Astrocyte (in vitro differentiated cells and primary cell): ENCODE measurements around the gene DISP1. TPM values are rescaled to one million over a fixed set of nuclear protein-coding genes. Genes with fewer than 3 reads are reported as not detected.

Experiments used
- DNase-seq: peaks from one replicate; pipeline ENCODE4 v3.0.0-alpha.2; 2010; ENCODE audit warnings: low read depth
- FAIRE-seq: peaks from 2 replicates; lab custom pipeline; 2011; peaks lifted over from hg19 to GRCh38; lab: Jason Lieb, UNC
- H2AFZ ChIP-seq: 2 replicates; pipeline ENCODE4 v1.6.0; 2012; ENCODE audit warnings: low read depth, low read length, inconsistent platforms
- H3K27ac ChIP-seq: 2 replicates; pipeline ENCODE4 v1.5.1; 2011; ENCODE audit warnings: low read depth, low read length, inconsistent platforms
- H3K27me3 ChIP-seq: 2 replicates; pipeline ENCODE4 v1.6.0; 2011; ENCODE audit warnings: low read length, inconsistent platforms; ENCODE audit not compliant: insufficient read depth
- H3K36me3 ChIP-seq: 2 replicates; pipeline ENCODE4 v1.5.1; 2011; ENCODE audit warnings: low read length, inconsistent platforms; ENCODE audit not compliant: insufficient read depth
- H3K4me1 ChIP-seq: 2 replicates; pipeline ENCODE4 v1.5.1; 2011; ENCODE audit warnings: low read length, inconsistent platforms; ENCODE audit not compliant: insufficient read depth
- H3K4me2 ChIP-seq: 2 replicates; pipeline ENCODE4 v1.6.0; 2012; ENCODE audit warnings: low read length, inconsistent platforms
- H3K4me3 ChIP-seq: 2 replicates; pipeline ENCODE4 v1.5.1; 2011; ENCODE audit warnings: low read depth, mild to moderate bottlenecking, low read length, inconsistent platforms; ENCODE audit not compliant: insufficient read depth
- H3K79me2 ChIP-seq: 2 replicates; pipeline ENCODE4 v1.6.0; 2012; ENCODE audit warnings: mild to moderate bottlenecking, low read length, inconsistent platforms; ENCODE audit not compliant: insufficient read depth
- H3K9ac ChIP-seq: 2 replicates; pipeline ENCODE4 v1.6.0; 2012; ENCODE audit warnings: mild to moderate bottlenecking, low read length, inconsistent platforms
- H3K9me3 ChIP-seq: 2 replicates; pipeline ENCODE4 v1.5.1; 2012; ENCODE audit warnings: low read depth, mild to moderate bottlenecking, low read length, inconsistent platforms; ENCODE audit not compliant: insufficient read depth
- H4K20me1 ChIP-seq: 2 replicates; pipeline ENCODE4 v1.6.0; 2012; ENCODE audit warnings: low read length, inconsistent platforms; ENCODE audit not compliant: insufficient read depth
- H3K27ac Mint-ChIP-seq: one replicate; pipeline ENCODE4 v1.8.0; 2021; ENCODE audit warnings: mild to moderate bottlenecking, mixed read lengths; ENCODE audit not compliant: unreplicated experiment
- H3K27me3 Mint-ChIP-seq: one replicate; pipeline ENCODE4 v1.8.0; 2021; ENCODE audit warnings: low read depth, mixed read lengths; ENCODE audit not compliant: unreplicated experiment
- H3K36me3 Mint-ChIP-seq: one replicate; pipeline ENCODE4 v1.8.0; 2021; ENCODE audit warnings: low read depth, mixed read lengths; ENCODE audit not compliant: unreplicated experiment
- H3K4me1 Mint-ChIP-seq: one replicate; pipeline ENCODE4 v1.8.0; 2021; ENCODE audit warnings: low read depth, mixed read lengths; ENCODE audit not compliant: unreplicated experiment
- H3K4me3 Mint-ChIP-seq: one replicate; pipeline ENCODE4 v1.8.0; 2021; ENCODE audit warnings: mild to moderate bottlenecking, moderate library complexity, mixed read lengths; ENCODE audit not compliant: unreplicated experiment
- H3K9me3 Mint-ChIP-seq: one replicate; pipeline ENCODE4 v1.8.0; 2021; ENCODE audit warnings: mild to moderate bottlenecking, mixed read lengths; ENCODE audit not compliant: unreplicated experiment
- EZH2 ChIP-seq: IDR thresholded peaks from 2 replicates; pipeline ENCODE4 v1.6.1; 2012; ENCODE audit warnings: mild to moderate bottlenecking, low read length, inconsistent platforms; ENCODE audit not compliant: insufficient read depth
- total RNA-seq: library from RNA; stranded (reverse); gene quantifications from 2 replicates; pipeline ENCODE4 v1.2.1, GENCODE V29; 2021
- TF ChIP-seq, protein P1 (sequence below): IDR thresholded peaks from 2 replicates; pipeline ENCODE4 v1.5.1; 2011; ENCODE audit warnings: low read depth, mild to moderate bottlenecking, inconsistent platforms, low read length, moderate library complexity; ENCODE audit not compliant: insufficient read depth

DISP1 gene
- total RNA-seq, 1 donor from 2014 or later = 4.1 TPM

DNA sequence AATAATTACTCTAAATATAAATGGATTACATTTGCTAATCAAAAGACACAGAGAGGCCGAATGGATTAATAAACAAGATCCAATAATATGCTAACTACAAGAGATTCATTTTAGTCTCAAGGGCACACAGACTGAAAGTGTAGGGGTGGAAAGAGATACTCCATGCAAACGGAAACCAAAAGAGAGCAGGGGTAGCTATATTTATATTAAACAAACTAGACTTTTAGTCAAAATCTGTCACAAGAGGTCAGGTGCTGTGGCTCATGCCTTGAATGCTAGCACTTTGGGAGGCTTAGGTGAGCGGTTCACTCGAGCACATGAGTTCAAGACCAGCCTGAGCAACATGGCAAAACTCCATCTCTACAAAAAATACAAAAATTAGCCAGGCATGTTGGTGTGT is 33.6 kb upstream of the DISP1 start:
- Histone ChIP-seq H3K36me3 (no peaks in the 10 kb centered on the region), H4K20me1 (no peaks in the 10 kb centered on the region), H3K4me2 (no peak overlapping the region), H3K4me1 (no peaks in the 10 kb centered on the region), H3K9me3 (no peaks in the 10 kb centered on the region), H3K4me3 (no peak overlapping the region), H2AFZ (no peak overlapping the region), H3K27me3 (peaks cover 10% of the 10 kb centered on the region), H3K79me2 (no peaks in the 10 kb centered on the region), H3K27ac (no peak overlapping the region), H3K9ac (no peak overlapping the region)
- H3K36me3 Mint-ChIP-seq = no peaks in the 10 kb centered on the region
- DNase-seq (no peak), FAIRE-seq (no peak)
- peaks cover 8% of the 10 kb centered on the region for H3K4me1 Mint-ChIP-seq
- TF ChIP-seq EZH2 = no peak
- TF ChIP-seq, protein P1, sequence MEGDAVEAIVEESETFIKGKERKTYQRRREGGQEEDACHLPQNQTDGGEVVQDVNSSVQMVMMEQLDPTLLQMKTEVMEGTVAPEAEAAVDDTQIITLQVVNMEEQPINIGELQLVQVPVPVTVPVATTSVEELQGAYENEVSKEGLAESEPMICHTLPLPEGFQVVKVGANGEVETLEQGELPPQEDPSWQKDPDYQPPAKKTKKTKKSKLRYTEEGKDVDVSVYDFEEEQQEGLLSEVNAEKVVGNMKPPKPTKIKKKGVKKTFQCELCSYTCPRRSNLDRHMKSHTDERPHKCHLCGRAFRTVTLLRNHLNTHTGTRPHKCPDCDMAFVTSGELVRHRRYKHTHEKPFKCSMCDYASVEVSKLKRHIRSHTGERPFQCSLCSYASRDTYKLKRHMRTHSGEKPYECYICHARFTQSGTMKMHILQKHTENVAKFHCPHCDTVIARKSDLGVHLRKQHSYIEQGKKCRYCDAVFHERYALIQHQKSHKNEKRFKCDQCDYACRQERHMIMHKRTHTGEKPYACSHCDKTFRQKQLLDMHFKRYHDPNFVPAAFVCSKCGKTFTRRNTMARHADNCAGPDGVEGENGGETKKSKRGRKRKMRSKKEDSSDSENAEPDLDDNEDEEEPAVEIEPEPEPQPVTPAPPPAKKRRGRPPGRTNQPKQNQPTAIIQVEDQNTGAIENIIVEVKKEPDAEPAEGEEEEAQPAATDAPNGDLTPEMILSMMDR = no peak
- H3K27ac Mint-ChIP-seq = no peak overlapping the region
- no peak overlapping the region for H3K4me3 Mint-ChIP-seq
- H3K9me3 Mint-ChIP-seq = no peaks in the 10 kb centered on the region
- H3K27me3 Mint-ChIP-seq = no peaks in the 10 kb centered on the region

DNA sequence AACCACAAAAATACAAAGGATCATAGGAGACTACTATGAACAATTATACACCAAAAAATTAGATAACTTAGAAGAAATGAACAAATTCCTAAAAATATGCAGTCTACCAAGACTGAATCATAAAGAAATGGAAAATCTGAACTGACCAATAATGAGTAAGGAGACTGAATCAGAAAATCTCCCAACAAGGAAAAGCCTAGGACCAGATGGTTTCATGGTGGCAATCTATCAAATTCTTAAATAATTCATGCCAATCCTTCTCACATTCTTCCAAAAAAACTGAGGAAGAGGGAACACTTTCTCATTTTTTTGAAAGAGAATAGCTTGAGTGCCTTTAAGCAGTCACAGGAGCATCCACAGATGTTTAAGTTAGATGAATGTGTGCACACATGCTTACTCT is 31.8 kb upstream of the DISP1 start:
- FAIRE-seq (no peak), DNase-seq (no peak)
- no peaks in the 10 kb centered on the region for H3K4me1 ChIP-seq
- H3K79me2 ChIP-seq = no peaks in the 10 kb centered on the region
- H3K9me3 ChIP-seq = no peaks in the 10 kb centered on the region
- Mint-ChIP-seq H3K27ac (no peak overlapping the region), H3K4me1 (peaks cover 15% of the 10 kb centered on the region), H3K27me3 (no peaks in the 10 kb centered on the region), H3K4me3 (no peak overlapping the region), H3K36me3 (no peaks in the 10 kb centered on the region), H3K9me3 (no peaks in the 10 kb centered on the region)
- no peak overlapping the region for H3K4me3 ChIP-seq
- TF ChIP-seq EZH2 = no peak
- TF ChIP-seq, protein P1 = no peak
- H3K27me3 ChIP-seq = peaks cover 10% of the 10 kb centered on the region
- H2AFZ ChIP-seq = no peak overlapping the region
- H3K9ac ChIP-seq = no peak overlapping the region
- H3K4me2 ChIP-seq = no peak overlapping the region
- H3K27ac ChIP-seq = no peak overlapping the region
- no peaks in the 10 kb centered on the region for H4K20me1 ChIP-seq
- H3K36me3 ChIP-seq = no peaks in the 10 kb centered on the region

DNA sequence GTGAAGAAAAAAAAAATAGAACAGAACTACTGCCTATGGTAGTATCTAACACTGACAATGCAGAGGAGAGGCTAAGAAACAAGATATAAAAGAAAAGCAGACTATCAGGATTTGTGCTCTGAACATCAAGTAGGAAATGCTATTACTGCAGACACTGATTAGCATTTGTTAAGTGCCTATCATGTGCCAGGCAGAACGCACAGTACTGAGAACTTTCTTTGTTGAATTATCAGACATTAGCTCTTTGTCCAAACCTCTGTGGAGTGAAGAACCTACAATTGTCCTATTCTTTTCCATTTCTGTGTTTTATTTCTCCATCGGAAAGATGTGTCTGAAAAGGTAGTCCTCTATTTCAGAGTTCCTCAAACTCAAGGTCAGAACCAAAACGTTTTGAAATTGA is 30.5 kb upstream of the DISP1 start:
- Mint-ChIP-seq H3K4me1 (peaks cover 16% of the 10 kb centered on the region), H3K27ac (no peak overlapping the region), H3K27me3 (no peaks in the 10 kb centered on the region), H3K4me3 (no peak overlapping the region), H3K9me3 (no peaks in the 10 kb centered on the region), H3K36me3 (no peaks in the 10 kb centered on the region)
- Histone ChIP-seq H4K20me1 (no peaks in the 10 kb centered on the region), H3K36me3 (no peaks in the 10 kb centered on the region), H3K4me3 (no peak overlapping the region), H3K79me2 (no peaks in the 10 kb centered on the region), H3K9me3 (no peaks in the 10 kb centered on the region), H3K4me2 (no peak overlapping the region), H3K4me1 (no peaks in the 10 kb centered on the region), H2AFZ (no peak overlapping the region), H3K9ac (no peak overlapping the region), H3K27ac (no peak overlapping the region), H3K27me3 (peaks cover 10% of the 10 kb centered on the region)
- no peak for DNase-seq
- FAIRE-seq = no peak
- TF ChIP-seq EZH2 = no peak
- TF ChIP-seq, protein P1 = no peak
